Activated naive CD8-positive, alpha-beta T cell treated with anti-CD3 and anti-CD28 coated beads, Interleukin-2, amount 10 ng/mL, durations not matched to agents 7 days and 5 days (primary cell): ENCODE results near the gene CARD14. TPM values are rescaled to one million over a fixed set of nuclear protein-coding genes. Genes with fewer than 3 reads are reported as not detected.
"Not testable (repeated sequence)": the region's sequence is repeated elsewhere in the genome, so short reads cannot be mapped to it uniquely, and the experiment has no call there.

Source experiments
- ATAC-seq: fragments of 150-1000 bp; cut with Tn5 transposase; one replicate; pipeline ENCODE4 v1.10.0; 2021; ENCODE audit warnings: low read depth, moderate library complexity
- POLR2A ChIA-PET: fragments of 350-600 bp; sonication (Branson Sonifier 250); formaldehyde crosslinking; loops from one replicate; lab custom pipeline; 2021; ENCODE audit warnings: antibody characterized with exemption; lab: Charles Lee
- DNase-seq: peaks from one replicate; pipeline ENCODE4 v3.0.0; 2021
- H3K27ac Mint-ChIP-seq: one replicate; pipeline ENCODE4 v1.8.0; 2022; ENCODE audit warnings: mild to moderate bottlenecking, mixed read lengths
- H3K27me3 Mint-ChIP-seq: one replicate; pipeline ENCODE4 v1.8.0; 2022; ENCODE audit warnings: mild to moderate bottlenecking, moderate library complexity, mixed read lengths
- H3K36me3 Mint-ChIP-seq: one replicate; pipeline ENCODE4 v1.8.0; 2021; ENCODE audit warnings: mild to moderate bottlenecking, mixed read lengths
- H3K4me1 Mint-ChIP-seq: one replicate; pipeline ENCODE4 v1.8.0; 2021; ENCODE audit warnings: mixed read lengths
- H3K4me3 Mint-ChIP-seq: one replicate; pipeline ENCODE4 v1.8.0; 2022; ENCODE audit warnings: mild to moderate bottlenecking, moderate library complexity, mixed read lengths
- H3K9me3 Mint-ChIP-seq: one replicate; pipeline ENCODE4 v1.8.0; 2021; ENCODE audit warnings: mixed read lengths
- total RNA-seq, 2 experiments: library from RNA; stranded (reverse); gene quantifications; one replicate each; pipeline ENCODE4 v1.2.3, GENCODE V29; 2021

CARD14 gene
- total RNA-seq, 2 experiments from 2014 or later: not detected

DNA sequence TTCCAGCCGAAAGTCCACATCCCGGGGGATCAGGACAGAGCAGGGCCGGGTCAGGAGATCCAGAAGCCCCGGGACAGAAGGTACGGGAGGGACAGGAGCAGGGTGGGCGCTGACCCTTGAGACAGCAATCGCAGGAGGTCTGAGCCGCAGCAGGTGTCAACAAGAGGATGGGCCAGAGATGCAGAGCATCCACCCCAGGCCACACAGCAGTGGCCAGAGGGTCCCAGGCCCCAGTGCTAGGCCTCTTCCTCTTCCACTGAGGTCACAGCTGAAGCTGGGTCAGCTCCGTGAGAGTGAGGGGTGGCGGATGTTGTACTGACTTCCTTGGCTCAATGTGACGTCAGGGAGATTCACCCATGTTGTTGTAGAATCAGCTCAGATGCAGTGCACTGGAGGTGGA, 82.1 kb downstream of the CARD14 start:
- no peak for DNase-seq
- Mint-ChIP-seq H3K4me1 (peaks cover 23% of the 10 kb centered on the region), H3K27ac (no peak overlapping the region), H3K27me3 (no peaks in the 10 kb centered on the region), H3K9me3 (no peaks in the 10 kb centered on the region), H3K4me3 (no peak overlapping the region), H3K36me3 (no peaks in the 10 kb centered on the region)
- POLR2A ChIA-PET: interaction anchor here (0.9 kb wide), 1 partner anchor 13 kb away, joined by 3 read pairs; no protein-coding TSS in a partner anchor
- no peak for ATAC-seq

- no peaks in the 10 kb centered on the region for H3K9me3 Mint-ChIP-seq
- H3K27me3 Mint-ChIP-seq: no peaks in the 10 kb centered on the region
- H3K27ac Mint-ChIP-seq: no peak overlapping the region
- peaks cover 24% of the 10 kb centered on the region for H3K4me1 Mint-ChIP-seq
- no peak overlapping the region for H3K4me3 Mint-ChIP-seq
- ATAC-seq: peak; percentile 76
- POLR2A ChIA-PET: no interaction called here
- peak; percentile 84 for DNase-seq
- H3K36me3 Mint-ChIP-seq: no peaks in the 10 kb centered on the region
These were observed 83.0 kb downstream of the CARD14 start for GRCh38 chr17:80252871-80253270.

- peaks cover 31% of the 10 kb centered on the region for H3K4me1 Mint-ChIP-seq
- no peak overlapping the region for H3K4me3 Mint-ChIP-seq
- no peak for ATAC-seq
- DNase-seq: no peak
- no peaks in the 10 kb centered on the region for H3K27me3 Mint-ChIP-seq
- POLR2A ChIA-PET: interaction anchor here (1.3 kb wide), 1 partner anchor 11 kb away, joined by 11 read pairs; no protein-coding TSS in a partner anchor
- H3K27ac Mint-ChIP-seq: peak overlapping the region; percentile 51
- no peaks in the 10 kb centered on the region for H3K36me3 Mint-ChIP-seq
- no peaks in the 10 kb centered on the region for H3K9me3 Mint-ChIP-seq
These were observed 84.0 kb downstream of the CARD14 start for GRCh38 chr17:80253631-80254395.

- peaks cover 33% of the 10 kb centered on the region for H3K4me1 Mint-ChIP-seq
- no peaks in the 10 kb centered on the region for H3K27me3 Mint-ChIP-seq
- peak overlapping the region; percentile 74 for H3K27ac Mint-ChIP-seq
- no peaks in the 10 kb centered on the region for H3K36me3 Mint-ChIP-seq
- POLR2A ChIA-PET: interaction anchor here (1.0 to 1.3 kb wide), 3 partner anchors 9 to 42 kb away, joined by 5 to 11 read pairs (median 7); no protein-coding TSS in a partner anchor
- H3K4me3 Mint-ChIP-seq: peak overlapping the region; percentile 65
- ATAC-seq (peak; percentile 62), DNase-seq (peak; percentile 44)
- no peaks in the 10 kb centered on the region for H3K9me3 Mint-ChIP-seq
These were observed 84.8 kb downstream of the CARD14 start for GRCh38 chr17:80254396-80255251.

DNA sequence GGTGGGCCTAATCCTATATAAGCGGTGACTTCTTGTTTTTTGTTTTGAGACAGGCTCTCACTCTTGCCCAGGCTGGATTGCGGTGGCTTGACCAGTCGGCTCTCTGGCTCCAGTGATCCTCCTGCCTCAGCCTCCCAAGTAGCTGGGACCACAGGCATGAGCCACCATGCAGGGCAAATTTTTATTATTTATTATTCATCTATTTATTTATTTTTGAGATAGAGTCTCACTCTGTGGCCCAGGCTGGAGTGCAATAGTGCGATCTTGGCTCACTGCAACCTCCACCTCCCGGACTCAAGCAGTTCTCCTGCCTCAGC, 86.2 kb downstream of the CARD14 start:
- no peaks in the 10 kb centered on the region for H3K27me3 Mint-ChIP-seq
- H3K36me3 Mint-ChIP-seq: no peaks in the 10 kb centered on the region
- H3K4me1 Mint-ChIP-seq: peaks cover 37% of the 10 kb centered on the region
- no peak overlapping the region for H3K27ac Mint-ChIP-seq
- DNase-seq (no peak), ATAC-seq (no peak)
- no peaks in the 10 kb centered on the region for H3K9me3 Mint-ChIP-seq
- POLR2A ChIA-PET: interaction anchor here (1.6 kb wide), 1 partner anchor 10 kb away, joined by 4 read pairs; no protein-coding TSS in a partner anchor
- H3K4me3 Mint-ChIP-seq: no peak overlapping the region

DNA sequence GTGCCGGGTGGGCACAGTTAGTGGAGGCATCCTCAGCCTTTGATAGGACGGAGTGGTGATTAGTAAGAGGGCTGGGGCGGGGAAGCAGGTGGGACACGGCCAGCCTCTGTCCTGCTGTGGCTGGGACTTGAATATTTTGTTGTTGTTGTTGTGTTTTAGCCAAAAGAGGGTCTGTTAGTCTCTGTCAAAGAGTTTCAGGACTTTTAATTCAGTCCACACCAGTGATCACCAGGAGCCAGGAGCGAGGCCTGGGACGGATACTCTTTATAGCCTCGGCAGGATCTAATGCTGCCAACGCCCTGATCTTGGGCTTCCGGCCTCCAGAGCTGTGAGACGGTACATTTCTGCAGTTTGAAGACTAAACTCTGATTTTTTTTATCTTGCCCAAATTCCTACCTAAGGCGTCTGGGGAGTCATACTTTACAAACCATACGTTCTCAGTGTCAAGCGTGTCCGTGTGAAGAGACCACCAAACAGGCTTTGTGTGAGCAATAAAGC, 87.9 kb downstream of the CARD14 start:
- Mint-ChIP-seq H3K36me3 (peaks cover 2% of the 10 kb centered on the region), H3K27ac (no peak overlapping the region), H3K9me3 (no peaks in the 10 kb centered on the region), H3K4me1 (peaks cover 45% of the 10 kb centered on the region), H3K4me3 (no peak overlapping the region), H3K27me3 (no peaks in the 10 kb centered on the region)
- POLR2A ChIA-PET: interaction anchor here (0.6 kb wide), 1 partner anchor 19 kb away, joined by 4 read pairs; no protein-coding TSS in a partner anchor
- no peak for ATAC-seq
- DNase-seq: no peak

DNA sequence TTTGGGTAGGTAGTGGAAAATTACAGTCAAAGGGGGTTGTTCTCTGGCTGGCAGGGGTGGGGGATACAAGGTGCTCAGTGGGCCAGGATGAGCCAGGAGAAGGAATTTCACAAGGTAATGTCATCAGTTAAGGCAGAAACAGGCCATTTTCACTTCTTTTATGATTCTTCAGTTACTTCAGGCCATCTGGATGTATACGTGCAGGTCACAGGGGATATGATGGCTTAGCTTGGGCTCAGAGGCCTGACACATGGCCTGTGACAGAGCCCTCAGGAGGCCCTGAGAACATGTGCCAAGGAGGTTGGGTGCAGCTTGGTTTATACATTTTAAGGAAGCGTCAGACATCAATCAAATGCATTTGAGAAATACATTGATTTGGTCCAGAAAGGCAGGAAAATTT, 88.5 kb downstream of the CARD14 start:
- H3K36me3 Mint-ChIP-seq, DNase-seq, H3K9me3 Mint-ChIP-seq, H3K4me3 Mint-ChIP-seq, ATAC-seq, H3K27me3 Mint-ChIP-seq: not testable (repeated sequence)
- Mint-ChIP-seq H3K4me1 (peaks cover 41% of the 10 kb centered on the region), H3K27ac (peak overlapping the region; percentile 69)
- POLR2A ChIA-PET: interaction anchor here (0.6 kb wide), 1 partner anchor 19 kb away, joined by 4 read pairs; no protein-coding TSS in a partner anchor

Other genes starting within 250 kb of the CARD14 start
- gene TBC1D16, start 134.2 kb upstream of the CARD14 start, total RNA-seq: 1 to 10 TPM; 2.1 TPM
- 1 to 10 TPM; 1.3 to 1.4 TPM for gene CCDC40, start 133.4 kb upstream of the CARD14 start, total RNA-seq
- 10 to 100 TPM; 41.9 to 48.9 TPM for gene GAA, start 68.4 kb upstream of the CARD14 start, total RNA-seq
- gene EIF4A3, start 22.9 kb upstream of the CARD14 start, total RNA-seq: 100 to 1,000 TPM; 106 to 115 TPM
- gene SGSH, start 50.3 kb downstream of the CARD14 start, total RNA-seq: 10 to 100 TPM; 51.3 to 57.1 TPM
- 10 to 100 TPM; 45.3 to 45.4 TPM for gene SLC26A11, start 50.4 kb downstream of the CARD14 start, total RNA-seq
- 100 to 1,000 TPM; 488 TPM for gene RNF213, start 90.8 kb downstream of the CARD14 start, total RNA-seq
- gene ENDOV, start 245.1 kb downstream of the CARD14 start, total RNA-seq: 10 to 100 TPM; 17.8 to 23.1 TPM